ENCODE data around the gene BBS5.

Gene BBS5

GRCh38 chr2:169480079-169480465 is 778 bp downstream of the BBS5 start:
- no peak for DNase-seq
- no peaks in the 10 kb centered on the region for H3K9me3 ChIP-seq (ENCODE audit: control insufficient read depth, low read length)
- H3K27me3 ChIP-seq (replicated peaks; ENCODE audit: control insufficient read depth, insufficient read depth, low read length, poor library complexity, severe bottlenecking) = no peaks in the 10 kb centered on the region
- H3K4me3 ChIP-seq (ENCODE audit: insufficient read depth, low read depth, low read length, poor library complexity, severe bottlenecking) = peak overlapping the region; percentile 90
- H3K4me1 ChIP-seq (ENCODE audit: control insufficient read depth, insufficient read depth, low read length, poor library complexity, severe bottlenecking) = no peaks in the 10 kb centered on the region
- H3K36me3 ChIP-seq (ENCODE audit: control insufficient read depth, insufficient read depth, low read length) = peaks cover 3% of the 10 kb centered on the region
- no peak overlapping the region for H3K27ac ChIP-seq (ENCODE audit: insufficient read depth, low read length, poor library complexity, severe bottlenecking)

GRCh38 chr2:169485650-169486138 is 6.4 kb downstream of the BBS5 start:
- DNase-seq = no peak
- peaks cover 3% of the 10 kb centered on the region for H3K36me3 ChIP-seq (ENCODE audit: control insufficient read depth, insufficient read depth, low read length)
- H3K4me1 ChIP-seq (ENCODE audit: control insufficient read depth, insufficient read depth, low read length, poor library complexity, severe bottlenecking) = no peaks in the 10 kb centered on the region
- H3K9me3 ChIP-seq (ENCODE audit: control insufficient read depth, low read length) = no peaks in the 10 kb centered on the region
- no peak overlapping the region for H3K27ac ChIP-seq (ENCODE audit: insufficient read depth, low read length, poor library complexity, severe bottlenecking)
- H3K27me3 ChIP-seq (replicated peaks; ENCODE audit: control insufficient read depth, insufficient read depth, low read length, poor library complexity, severe bottlenecking) = no peaks in the 10 kb centered on the region
- no peak overlapping the region for H3K4me3 ChIP-seq (ENCODE audit: insufficient read depth, low read depth, low read length, poor library complexity, severe bottlenecking)

- no peak overlapping the region for H3K4me3 ChIP-seq (ENCODE audit: insufficient read depth, low read depth, low read length, poor library complexity, severe bottlenecking)
- peaks cover 3% of the 10 kb centered on the region for H3K36me3 ChIP-seq (ENCODE audit: control insufficient read depth, insufficient read depth, low read length)
- H3K27me3 ChIP-seq (replicated peaks; ENCODE audit: control insufficient read depth, insufficient read depth, low read length, poor library complexity, severe bottlenecking) = no peaks in the 10 kb centered on the region
- H3K27ac ChIP-seq (ENCODE audit: insufficient read depth, low read length, poor library complexity, severe bottlenecking) = no peak overlapping the region
- no peaks in the 10 kb centered on the region for H3K4me1 ChIP-seq (ENCODE audit: control insufficient read depth, insufficient read depth, low read length, poor library complexity, severe bottlenecking)
- DNase-seq = no peak
- H3K9me3 ChIP-seq (ENCODE audit: control insufficient read depth, low read length) = no peaks in the 10 kb centered on the region
These were observed 7.2 kb downstream of the BBS5 start for GRCh38 chr2:169486487-169486886.

DNA sequence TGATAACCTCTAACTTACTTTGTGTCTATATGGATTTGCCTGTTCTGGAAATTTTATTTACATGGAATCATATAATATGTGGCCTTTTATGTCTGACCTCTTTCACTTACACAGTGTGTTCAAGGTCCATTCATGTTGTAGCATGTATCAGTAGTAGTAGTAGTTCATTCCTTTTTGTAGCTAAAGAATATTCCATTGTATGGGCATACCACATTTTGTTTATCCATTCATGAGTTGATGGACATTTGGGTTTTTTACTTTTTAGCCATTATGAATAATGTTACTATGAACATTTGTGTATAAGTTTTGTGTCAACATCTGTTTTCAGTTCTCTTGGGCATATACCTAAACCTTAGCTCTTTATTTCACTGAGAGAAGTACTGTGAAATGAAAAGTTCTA is 11.5 kb downstream of the BBS5 start:
- Histone ChIP-seq H3K4me1 (ENCODE audit: control insufficient read depth, insufficient read depth, low read length, poor library complexity, severe bottlenecking) (no peaks in the 10 kb centered on the region), H3K27me3 (replicated peaks; ENCODE audit: control insufficient read depth, insufficient read depth, low read length, poor library complexity, severe bottlenecking) (no peaks in the 10 kb centered on the region), H3K27ac (ENCODE audit: insufficient read depth, low read length, poor library complexity, severe bottlenecking) (no peak overlapping the region), H3K9me3 (ENCODE audit: control insufficient read depth, low read length) (no peaks in the 10 kb centered on the region), H3K36me3 (ENCODE audit: control insufficient read depth, insufficient read depth, low read length) (no peaks in the 10 kb centered on the region), H3K4me3 (ENCODE audit: insufficient read depth, low read depth, low read length, poor library complexity, severe bottlenecking) (no peak overlapping the region)
- no peak for DNase-seq

DNA sequence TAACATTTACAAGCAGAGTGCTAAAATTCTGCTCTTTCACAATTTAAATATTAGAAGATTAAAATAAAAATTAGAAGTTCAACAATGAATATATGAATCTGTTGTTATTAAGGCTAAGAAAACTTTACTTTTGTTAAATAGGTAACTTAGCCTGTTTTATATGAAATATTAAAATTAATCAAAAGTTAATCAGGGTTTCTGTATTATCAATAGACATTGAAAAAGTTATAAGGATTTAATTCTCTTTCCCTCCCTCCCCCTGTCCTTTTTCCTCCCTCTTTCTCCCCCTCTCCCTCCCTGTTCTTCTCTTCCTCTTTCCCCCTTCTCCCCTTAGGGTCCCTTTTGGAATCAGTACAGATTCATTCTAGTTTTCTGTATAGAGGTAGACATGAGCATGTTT is 12.1 kb downstream of the BBS5 start:
- no peak for DNase-seq
- no peaks in the 10 kb centered on the region for H3K36me3 ChIP-seq (ENCODE audit: control insufficient read depth, insufficient read depth, low read length)

DNA sequence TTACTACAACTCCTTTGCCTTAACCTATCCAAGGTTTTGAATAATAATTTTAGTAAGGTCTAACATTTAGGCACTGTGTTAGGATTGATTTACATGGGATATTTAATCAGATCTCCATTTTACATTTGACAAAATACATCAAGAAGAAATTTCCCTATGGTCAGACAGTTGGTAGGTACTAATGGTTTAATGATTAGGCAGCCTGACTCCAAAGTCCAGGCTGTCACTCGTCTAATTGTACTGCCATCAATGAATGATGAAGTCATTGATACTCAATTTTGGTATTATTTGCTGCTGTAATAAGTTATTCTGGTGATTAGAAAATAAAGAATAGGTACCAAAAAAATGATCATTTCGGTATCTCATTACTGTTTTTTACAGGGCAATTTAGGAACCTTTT is 14.1 kb downstream of the BBS5 start:
- Histone ChIP-seq H3K9me3 (ENCODE audit: control insufficient read depth, low read length) (no peaks in the 10 kb centered on the region), H3K36me3 (ENCODE audit: control insufficient read depth, insufficient read depth, low read length) (no peaks in the 10 kb centered on the region), H3K4me1 (ENCODE audit: control insufficient read depth, insufficient read depth, low read length, poor library complexity, severe bottlenecking) (no peaks in the 10 kb centered on the region), H3K27me3 (replicated peaks; ENCODE audit: control insufficient read depth, insufficient read depth, low read length, poor library complexity, severe bottlenecking) (no peaks in the 10 kb centered on the region), H3K4me3 (ENCODE audit: insufficient read depth, low read depth, low read length, poor library complexity, severe bottlenecking) (no peak overlapping the region), H3K27ac (ENCODE audit: insufficient read depth, low read length, poor library complexity, severe bottlenecking) (no peak overlapping the region)
- DNase-seq = no peak

More for the DNA sequence above, 12.1 kb downstream of the BBS5 start:
- no peak overlapping the region for H3K27ac ChIP-seq (ENCODE audit: insufficient read depth, low read length, poor library complexity, severe bottlenecking)
- no peaks in the 10 kb centered on the region for H3K9me3 ChIP-seq (ENCODE audit: control insufficient read depth, low read length)
- no peak overlapping the region for H3K4me3 ChIP-seq (ENCODE audit: insufficient read depth, low read depth, low read length, poor library complexity, severe bottlenecking)
- H3K4me1 ChIP-seq (ENCODE audit: control insufficient read depth, insufficient read depth, low read length, poor library complexity, severe bottlenecking) = no peaks in the 10 kb centered on the region
- no peaks in the 10 kb centered on the region for H3K27me3 ChIP-seq (replicated peaks; ENCODE audit: control insufficient read depth, insufficient read depth, low read length, poor library complexity, severe bottlenecking)

DNA sequence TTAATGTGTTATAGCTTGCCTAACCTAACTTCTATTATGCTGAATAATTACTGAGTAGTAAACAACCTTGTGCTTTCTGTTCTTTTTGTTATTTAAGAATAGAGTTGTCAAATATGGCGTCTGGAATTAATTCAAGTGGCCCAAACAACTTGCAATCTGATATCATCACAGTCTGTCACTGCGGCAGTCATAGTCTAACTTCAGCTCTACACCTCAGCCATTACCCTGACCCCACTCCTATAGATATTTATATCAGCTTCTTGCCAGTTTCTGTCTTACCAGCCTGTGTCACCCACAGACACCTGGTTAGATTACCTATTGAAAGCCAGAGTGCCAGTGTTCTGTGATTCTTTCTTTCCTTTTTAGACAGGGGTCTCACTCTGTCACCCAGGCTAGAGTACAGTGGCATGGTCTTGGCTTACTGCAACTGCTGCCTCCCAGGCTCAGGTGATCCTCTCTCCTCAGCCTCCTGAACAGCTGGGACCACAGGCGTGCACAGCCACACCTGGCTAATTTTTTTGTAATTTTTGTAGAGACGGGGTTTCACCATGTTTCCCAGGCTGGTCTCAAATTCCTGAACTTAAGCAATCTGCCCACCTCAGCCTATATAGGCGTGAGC is 16.1 kb downstream of the BBS5 start:
- Histone ChIP-seq H3K4me3 (ENCODE audit: insufficient read depth, low read depth, low read length, poor library complexity, severe bottlenecking) (no peak overlapping the region), H3K4me1 (ENCODE audit: control insufficient read depth, insufficient read depth, low read length, poor library complexity, severe bottlenecking) (no peaks in the 10 kb centered on the region), H3K27me3 (replicated peaks; ENCODE audit: control insufficient read depth, insufficient read depth, low read length, poor library complexity, severe bottlenecking) (no peaks in the 10 kb centered on the region), H3K36me3 (ENCODE audit: control insufficient read depth, insufficient read depth, low read length) (no peaks in the 10 kb centered on the region), H3K9me3 (ENCODE audit: control insufficient read depth, low read length) (no peaks in the 10 kb centered on the region), H3K27ac (ENCODE audit: insufficient read depth, low read length, poor library complexity, severe bottlenecking) (no peak overlapping the region)
- no peak for DNase-seq

DNA sequence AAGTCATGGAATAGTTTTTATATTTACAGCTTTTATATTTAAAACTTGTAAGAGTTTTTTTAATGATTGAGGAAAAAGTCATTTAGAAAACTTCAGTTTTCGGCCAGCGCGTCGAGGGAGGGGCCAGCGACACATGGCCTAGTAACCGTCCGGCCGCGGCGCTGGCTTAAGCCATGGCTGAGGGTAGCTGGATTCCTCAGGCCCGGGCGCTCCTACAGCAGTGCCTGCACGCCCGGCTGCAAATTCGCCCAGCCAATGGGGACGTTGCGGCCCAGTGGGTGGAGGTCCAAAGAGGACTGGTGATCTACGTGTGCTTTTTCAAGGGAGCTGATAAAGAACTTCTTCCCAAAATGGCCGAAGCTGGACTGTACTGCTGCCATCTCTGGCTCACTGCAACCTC is 25.4 kb downstream of the BBS5 start:
- Histone ChIP-seq H3K27me3 (replicated peaks; ENCODE audit: control insufficient read depth, insufficient read depth, low read length, poor library complexity, severe bottlenecking) (no peaks in the 10 kb centered on the region), H3K36me3 (ENCODE audit: control insufficient read depth, insufficient read depth, low read length) (no peaks in the 10 kb centered on the region), H3K9me3 (ENCODE audit: control insufficient read depth, low read length) (no peaks in the 10 kb centered on the region), H3K4me1 (ENCODE audit: control insufficient read depth, insufficient read depth, low read length, poor library complexity, severe bottlenecking) (no peaks in the 10 kb centered on the region), H3K27ac (ENCODE audit: insufficient read depth, low read length, poor library complexity, severe bottlenecking) (no peak overlapping the region), H3K4me3 (ENCODE audit: insufficient read depth, low read depth, low read length, poor library complexity, severe bottlenecking) (no peak overlapping the region)
- DNase-seq = no peak

GRCh38 chr2:169507698-169508097 is 28.4 kb downstream of the BBS5 start:
- DNase-seq = no peak
- Histone ChIP-seq H3K9me3 (ENCODE audit: control insufficient read depth, low read length) (no peaks in the 10 kb centered on the region), H3K4me3 (ENCODE audit: insufficient read depth, low read depth, low read length, poor library complexity, severe bottlenecking) (no peak overlapping the region), H3K27ac (ENCODE audit: insufficient read depth, low read length, poor library complexity, severe bottlenecking) (no peak overlapping the region), H3K27me3 (replicated peaks; ENCODE audit: control insufficient read depth, insufficient read depth, low read length, poor library complexity, severe bottlenecking) (no peaks in the 10 kb centered on the region), H3K4me1 (ENCODE audit: control insufficient read depth, insufficient read depth, low read length, poor library complexity, severe bottlenecking) (no peaks in the 10 kb centered on the region), H3K36me3 (ENCODE audit: control insufficient read depth, insufficient read depth, low read length) (no peaks in the 10 kb centered on the region)

GRCh38 chr2:169509298-169509885 is 30.1 kb downstream of the BBS5 start, which contains the start of gene KLHL41:
Gene KLHL41 (plus strand): TSS chr2:169509702. CDS start chr2:169509779, 77 bp downstream.
- Histone ChIP-seq H3K36me3 (ENCODE audit: control insufficient read depth, insufficient read depth, low read length) (no peaks in the 10 kb centered on the region), H3K27me3 (replicated peaks; ENCODE audit: control insufficient read depth, insufficient read depth, low read length, poor library complexity, severe bottlenecking) (no peaks in the 10 kb centered on the region), H3K9me3 (ENCODE audit: control insufficient read depth, low read length) (no peaks in the 10 kb centered on the region), H3K4me1 (ENCODE audit: control insufficient read depth, insufficient read depth, low read length, poor library complexity, severe bottlenecking) (no peaks in the 10 kb centered on the region), H3K27ac (ENCODE audit: insufficient read depth, low read length, poor library complexity, severe bottlenecking) (no peak within 1 kb of the TSS), H3K4me3 (ENCODE audit: insufficient read depth, low read depth, low read length, poor library complexity, severe bottlenecking) (no peak within 1 kb of the TSS)
- no peak for DNase-seq
